Measurements from ENCODE around the gene CREB5. TPM values are rescaled to one million over a fixed set of nuclear protein-coding genes. Genes with fewer than 3 reads are reported as not detected.

CREB5 gene
- total and polyA plus RNA-seq, 2 of the 8 experiments (the other 6 are each of a cell fraction or from before 2014, with no cell fraction given), result 2.4 to 2.7 TPM

- Histone ChIP-seq H2BK5ac (ENCODE audit: low read depth, low read length) (no peak overlapping the region), H3K4me1 (replicated peaks in 1 of 4; ENCODE audit: control insufficient read depth in 3 of 4, insufficient read depth in 4 of 4, low read length in 3 of 4) (no peaks in the 10 kb centered on the region), H4K91ac (replicated peaks; ENCODE audit: insufficient read length, low read length) (no peak overlapping the region), H4K8ac (ENCODE audit: extremely low read depth, insufficient read depth, low read length) (no peak overlapping the region), H3K23me2 (ENCODE audit: low read depth, low read length) (no peaks in the 10 kb centered on the region), H3K14ac (ENCODE audit: insufficient read length) (no peak overlapping the region), H3K27ac (ENCODE audit: low read depth, low read length) (no peak overlapping the region), H2BK120ac (replicated peaks; ENCODE audit: low read depth, low read length) (no peak overlapping the region), H2AFZ (ENCODE audit: low read length) (0 out of 2 replicates have a peak overlapping the region, but pooled peaks have one; percentile 17), H3K9ac (replicated peaks in 1 of 4; ENCODE audit: extremely low read depth in 1 of 4, low read depth in 3 of 4, low read length in 3 of 4) (no peak overlapping the region), H2BK20ac (ENCODE audit: low read length) (no peak overlapping the region), H3K36me3 (ENCODE audit: control insufficient read depth in 2 of 4, insufficient read depth in 4 of 4, low read length in 3 of 4) (no peaks in the 10 kb centered on the region), H3K56ac (replicated peaks; ENCODE audit: insufficient read length, low read depth, low read length) (no peak overlapping the region), H2BK12ac (ENCODE audit: low read depth, low read length) (no peak overlapping the region), H3K4me2 (ENCODE audit: insufficient read depth in 1 of 2, low read depth in 2 of 2, low read length in 2 of 2) (no peak overlapping the region), H4K20me1 (replicated peaks in 1 of 2; ENCODE audit: control insufficient read depth in 1 of 2, insufficient read depth in 2 of 2, low read length in 2 of 2) (no peaks in the 10 kb centered on the region), H3K9me3 (ENCODE audit: insufficient read depth in 2 of 2, low read depth in 1 of 2, low read length in 1 of 2) (peaks cover 0 to 4% of the 10 kb centered on the region in 2 experiments; a peak in 1 of 4 replicates), H2BK15ac (ENCODE audit: low read length) (no peak overlapping the region), H3K4ac (replicated peaks; ENCODE audit: insufficient read length, low read depth, low read length) (no peak overlapping the region), H3K27me3 (replicated peaks in 1 of 4; ENCODE audit: control insufficient read depth in 3 of 4, extremely low read depth in 1 of 4, insufficient read depth in 3 of 4, low read length in 3 of 4) (no peaks in the 10 kb centered on the region; a peak in 1 of 7 replicates), H3K79me1 (ENCODE audit: low read depth, low read length) (no peaks in the 10 kb centered on the region), H4K5ac (ENCODE audit: insufficient read length, low read depth, low read length) (no peak overlapping the region), H3K79me2 (ENCODE audit: control insufficient read depth in 1 of 2, insufficient read depth in 2 of 2, low read length in 2 of 2) (no peaks in the 10 kb centered on the region), H2AK5ac (ENCODE audit: low read depth, low read length) (no peak overlapping the region), H3K23ac (ENCODE audit: insufficient read length) (no peak overlapping the region), H3K4me3 (ENCODE audit: extremely low read depth in 1 of 4, insufficient read depth in 2 of 4, low read depth in 3 of 4, low read length in 4 of 4) (no peak overlapping the region), H3K18ac (ENCODE audit: extremely low read depth, low read length) (no peak overlapping the region)
- DNase-seq (ENCODE audit: low read depth in 1 of 2, low spot score in 2 of 2), result no peak
- no peak for TF ChIP-seq KDM4A (IDR thresholded peaks at IDR 0.05; ENCODE audit: low read depth, low read length, severe bottlenecking)
- TF ChIP-seq POU5F1 (IDR thresholded peaks at IDR 0.05; ENCODE audit: low read depth, low read length), result no peak
- TF ChIP-seq EGR1 (IDR thresholded peaks at IDR 0.05; ENCODE audit: borderline replicate concordance, low read depth, low read length), result no peak
- TF ChIP-seq GTF2F1 (IDR thresholded peaks at IDR 0.05; ENCODE audit: borderline replicate concordance, low read depth, low read length), result no peak
- TF ChIP-seq ATF3 (IDR thresholded peaks at IDR 0.05; ENCODE audit: insufficient read depth, low read depth, low read length), result no peak
- no peak for TF ChIP-seq SIRT6 (IDR thresholded peaks at IDR 0.05; ENCODE audit: low read length)
- TF ChIP-seq MAX (IDR thresholded peaks at IDR 0.05), result no peak
- TF ChIP-seq YY1 (IDR thresholded peaks at IDR 0.05; ENCODE audit: low read depth, low read length), result no peak
- TF ChIP-seq RNF2 (IDR thresholded peaks at IDR 0.05; ENCODE audit: borderline replicate concordance, low read depth, low read length, missing control alignments, poor library complexity, severe bottlenecking), result no peak
- TF ChIP-seq JUN (IDR thresholded peaks at IDR 0.05; ENCODE audit: low read depth, low read length), result no peak
- no peak for TF ChIP-seq TBP (IDR thresholded peaks at IDR 0.05; ENCODE audit: low read depth, low read length)
- no peak for TF ChIP-seq POLR2A (IDR thresholded peaks at IDR 0.05; ENCODE audit: control extremely low read depth in 1 of 2, low read depth in 2 of 2, low read length in 2 of 2)
- ChIA-PET CTCF (ENCODE audit: partially characterized antibody) (interaction anchor here (0.7 to 1.6 kb wide), 5 partner anchors 8 to 251 kb away, joined by 3 to 5 read pairs (median 3); no protein-coding TSS in a partner anchor), POLR2A (ENCODE audit: partially characterized antibody) (no interaction called here)
- WGBS, 2 experiments (ENCODE audit: extremely low coverage in 1 of 2, insufficient coverage in 1 of 2, insufficient read length in 1 of 2, insufficient replicate concordance in 2 of 2, low coverage in 1 of 2, low lambda C conversion rate in 2 of 2, missing lambda C conversion rate in 1 of 2), result 85% methylated on average over 2 of the region's 2 CpGs; no CpG with 5 or more reads in 1 of the 2 experiments
- no peak for FAIRE-seq
Observed at GRCh38 chr7:28549998-28550397, 137.7 kb downstream of the CREB5 start.
